Transverse colon (tissue), 3 donors: Measurements from ENCODE around the gene MUL1.

ENCODE experiments used
- CTCF ChIP-seq, 5 experiments: fragments of 200-600 bp in 3 of 5; fragments of 450-650 bp in 2 of 5; sonication (generic) in 3 of 5; IDR thresholded peaks; 1 replicate in 2 of 5; 2 replicates in 3 of 5; pipeline ENCODE4 v1.5.1; 2016 to 2017; ENCODE audit warnings: antibody characterized with exemption in 5 of 5, inconsistent platforms in 3 of 5, mild to moderate bottlenecking in 2 of 5, moderate library complexity in 1 of 5
- EP300 ChIP-seq: sonication (generic); formaldehyde crosslinking; IDR thresholded peaks from one replicate; pipeline ENCODE4 v1.6.1; 2017; ENCODE audit warnings: antibody characterized with exemption, low read depth
- POLR2A ChIP-seq: fragments of 450-650 bp; IDR thresholded peaks from one replicate; pipeline ENCODE4 v1.6.1; 2016; ENCODE audit warnings: antibody characterized with exemption, mild to moderate bottlenecking, moderate library complexity

- TF ChIP-seq EP300 (no peak), CTCF (IDR thresholded peaks at IDR 0.05) (no peak), POLR2A (no peak)
Observed at GRCh38 chr1:20479840-20480239, 28.1 kb downstream of the MUL1 start.
